HuH-7 (cell line): Measurements from ENCODE around the gene TP53TG5.

ENCODE experiments used
- DNase-seq: peaks from one replicate; pipeline ENCODE4 v3.0.0; 2011; ENCODE audit warnings: low spot score

The TP53TG5 gene

GRCh38 chr20:45323731-45324130 lies 54.4 kb downstream of the TP53TG5 start:
- no peak for DNase-seq

DNA sequence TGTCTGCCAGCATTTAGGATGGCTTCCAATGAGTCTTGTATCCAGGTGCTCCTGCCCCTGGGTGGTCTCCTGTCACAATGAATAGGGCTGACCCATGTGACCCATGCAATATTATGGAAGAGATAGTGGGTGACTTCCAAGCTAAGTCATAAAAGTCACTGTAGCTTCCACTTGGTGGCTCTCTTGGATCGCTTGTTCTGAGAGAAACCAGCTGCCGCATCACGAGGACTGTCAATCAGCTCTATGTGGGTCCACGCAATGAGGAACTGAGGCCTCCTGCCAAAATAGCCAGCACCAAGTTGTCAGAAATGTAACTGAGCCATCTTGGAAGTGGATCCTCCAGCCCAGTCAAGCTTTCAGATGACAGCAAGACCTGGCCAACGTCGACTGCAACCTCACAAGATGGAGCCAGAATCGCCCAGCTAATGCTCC lies 55.2 kb downstream of the TP53TG5 start:
- peak; percentile 72 for DNase-seq
